Endodermal cell (in vitro differentiated cells): ENCODE measurements around the gene ARHGDIA. TPM values are rescaled to one million over a fixed set of nuclear protein-coding genes. Genes with fewer than 3 reads are reported as not detected.

Experiments used
- DNase-seq: peaks from one replicate; pipeline ENCODE4 v3.0.0-alpha.2; 2017
- H3K27ac ChIP-seq: 2 replicates; pipeline ENCODE4 v1.5.1; 2013; ENCODE audit warnings: mild to moderate bottlenecking, low read depth, low read length, moderate library complexity
- H3K27me3 ChIP-seq: 2 replicates; pipeline ENCODE4 v1.6.1; 2013; ENCODE audit warnings: mild to moderate bottlenecking, low read length, moderate library complexity; ENCODE audit not compliant: insufficient read depth, control insufficient read depth, poor library complexity, severe bottlenecking
- H3K36me3 ChIP-seq: 2 replicates; pipeline ENCODE4 v1.7.0; 2013; ENCODE audit warnings: mild to moderate bottlenecking, low read length, moderate library complexity; ENCODE audit not compliant: control insufficient read depth, insufficient read depth
- H3K4me1 ChIP-seq: one replicate; pipeline ENCODE4 v1.7.0; 2013; ENCODE audit warnings: low read length; ENCODE audit not compliant: control insufficient read depth, insufficient read depth
- H3K4me3 ChIP-seq: 2 replicates; pipeline ENCODE4 v1.5.1; 2013; ENCODE audit warnings: mild to moderate bottlenecking, low read length, moderate library complexity
- H3K9ac ChIP-seq: 2 replicates; pipeline ENCODE4 v1.6.1; 2013; ENCODE audit warnings: mild to moderate bottlenecking, low read length, moderate library complexity; ENCODE audit not compliant: poor library complexity, severe bottlenecking; ENCODE audit errors: extremely low read depth
- H3K9me3 ChIP-seq: 2 replicates; pipeline ENCODE4 v1.6.1; 2013; ENCODE audit warnings: mild to moderate bottlenecking, low read length, moderate library complexity; ENCODE audit not compliant: control insufficient read depth
- H3K27ac Mint-ChIP-seq: 2 replicates; pipeline ENCODE4 v1.8.0; 2020; ENCODE audit warnings: mixed read lengths
- H3K27me3 Mint-ChIP-seq: 2 replicates; pipeline ENCODE4 v1.8.0; 2021; ENCODE audit warnings: mild to moderate bottlenecking, mixed read lengths; ENCODE audit not compliant: insufficient read depth
- H3K36me3 Mint-ChIP-seq: 2 replicates; pipeline ENCODE4 v1.8.0; 2020; ENCODE audit warnings: low read depth, mixed read lengths
- H3K4me1 Mint-ChIP-seq: 2 replicates; pipeline ENCODE4 v1.8.0; 2020; ENCODE audit warnings: mixed read lengths
- H3K4me3 Mint-ChIP-seq: 2 replicates; pipeline ENCODE4 v1.8.0; 2020; ENCODE audit warnings: mild to moderate bottlenecking, moderate library complexity, mixed read lengths
- H3K9me3 Mint-ChIP-seq: 2 replicates; pipeline ENCODE4 v1.8.0; 2020; ENCODE audit warnings: mild to moderate bottlenecking, mixed read lengths
- CTCF ChIP-seq: fragments of 200-600 bp; sonication (generic); conservative IDR thresholded peaks from 2 replicates; pipeline ENCODE4 v1.5.0; 2021; ENCODE audit warnings: antibody characterized with exemption, mild to moderate bottlenecking
- WGBS, 2 experiments: methylation state at CpG; one replicate each; pipeline versions ENCODE4 v1.1.5 to v1.1.7; 2013; ENCODE audit warnings: missing lambda C conversion rate in 2 of 2, mixed read lengths in 1 of 2; ENCODE audit not compliant: insufficient coverage in 1 of 2, insufficient read length in 1 of 2; 5-methylcytosine and 5-hydroxymethylcytosine counted together
- total RNA-seq, 2 donors: library from RNA; stranded (reverse); fragmentation: NEBNext Ultra II Directional in 1 of 2; extraction: Animal tissue kit (Norgen Biotek cat#: 25700) in 1 of 2; gene quantifications; 2 replicates in 1 of 2; 3 replicates in 1 of 2; pipeline ENCODE4 v1.2.1, GENCODE V29; 2021

ARHGDIA gene
- total RNA-seq, 2 donors from 2014 or later, result 240 to 254 TPM

GRCh38 chr17:81879121-81879520 lies 8.0 kb upstream of the ARHGDIA start:
- Histone ChIP-seq H3K9me3 (no peaks in the 10 kb centered on the region), H3K27me3 (no peaks in the 10 kb centered on the region), H3K36me3 (peaks cover 66% of the 10 kb centered on the region), H3K27ac (no peak overlapping the region), H3K4me1 (no peaks in the 10 kb centered on the region), H3K9ac (no peak overlapping the region), H3K4me3 (no peak overlapping the region)
- no peak overlapping the region for H3K4me3 Mint-ChIP-seq
- 96 to 97% methylated on average over 5 of the region's 5 CpGs for WGBS, 2 experiments
- no peak for DNase-seq
- H3K27ac Mint-ChIP-seq, result no peak overlapping the region
- TF ChIP-seq CTCF, result no peak
- H3K4me1 Mint-ChIP-seq, result no peaks in the 10 kb centered on the region
- H3K27me3 Mint-ChIP-seq, result no peaks in the 10 kb centered on the region
- H3K36me3 Mint-ChIP-seq, result peaks cover 56% of the 10 kb centered on the region
- H3K9me3 Mint-ChIP-seq, result no peaks in the 10 kb centered on the region

GRCh38 chr17:81878294-81878693 lies 7.2 kb upstream of the ARHGDIA start:
- Mint-ChIP-seq H3K9me3 (no peaks in the 10 kb centered on the region), H3K27ac (no peak overlapping the region), H3K4me1 (no peaks in the 10 kb centered on the region), H3K36me3 (peaks cover 49% of the 10 kb centered on the region), H3K4me3 (no peak overlapping the region), H3K27me3 (no peaks in the 10 kb centered on the region)
- H3K4me1 ChIP-seq, result no peaks in the 10 kb centered on the region
- H3K4me3 ChIP-seq, result no peak overlapping the region
- no peak overlapping the region for H3K9ac ChIP-seq
- H3K9me3 ChIP-seq, result no peaks in the 10 kb centered on the region
- WGBS, 2 experiments, result 92 to 100% methylated on average over 3 of the region's 3 CpGs
- H3K36me3 ChIP-seq, result peaks cover 58% of the 10 kb centered on the region
- no peak overlapping the region for H3K27ac ChIP-seq
- no peaks in the 10 kb centered on the region for H3K27me3 ChIP-seq
- no peak for DNase-seq
- TF ChIP-seq CTCF, result no peak

GRCh38 chr17:81877569-81877968 lies 6.4 kb upstream of the ARHGDIA start:
- DNase-seq, result no peak
- TF ChIP-seq CTCF, result no peak
- H3K9ac ChIP-seq, result no peak overlapping the region
- no peaks in the 10 kb centered on the region for H3K4me1 ChIP-seq
- Mint-ChIP-seq H3K4me1 (peaks cover 3% of the 10 kb centered on the region), H3K27ac (no peak overlapping the region), H3K4me3 (no peak overlapping the region), H3K36me3 (peaks cover 46% of the 10 kb centered on the region), H3K9me3 (no peaks in the 10 kb centered on the region), H3K27me3 (no peaks in the 10 kb centered on the region)
- no peaks in the 10 kb centered on the region for H3K9me3 ChIP-seq
- 98 to 100% methylated on average over 3 to 5 of the region's 5 CpGs for WGBS, 2 experiments
- H3K4me3 ChIP-seq, result no peak overlapping the region
- H3K27ac ChIP-seq, result no peak overlapping the region
- peaks cover 54% of the 10 kb centered on the region for H3K36me3 ChIP-seq
- no peaks in the 10 kb centered on the region for H3K27me3 ChIP-seq
